Activated CD8-positive, alpha-beta memory T cell treated with anti-CD3 and anti-CD28 coated beads for 36 hours (primary cell): Measurements from ENCODE around the gene HES7. TPM values are rescaled to one million over a fixed set of nuclear protein-coding genes. Genes with fewer than 3 reads are reported as not detected.

Experiments used
- CTCF ChIA-PET: fragments of 350-600 bp; sonication (Branson Sonifier 250); formaldehyde crosslinking; loops from one replicate; lab custom pipeline; 2021; ENCODE audit warnings: antibody characterized with exemption; lab: Charles Lee
- POLR2A ChIA-PET: fragments of 350-600 bp; sonication (Branson Sonifier 250); formaldehyde crosslinking; loops from one replicate; lab custom pipeline; 2021; ENCODE audit warnings: antibody characterized with exemption; lab: Charles Lee
- total RNA-seq, 2 experiments: library from RNA; stranded (reverse); gene quantifications; one replicate each; pipeline ENCODE4 v1.2.3, GENCODE V29; 2021

HES7 gene
- total RNA-seq, 2 experiments from 2014 or later, result 2.9 to 3.1 TPM

- ChIA-PET CTCF (interaction anchor here (1.3 to 4.9 kb wide), 9 partner anchors 9 to 132 kb away, joined by 3 to 28 read pairs (median 8); partner anchors contain the start of gene ALOXE3), POLR2A (interaction anchor here (2.4 kb wide), 1 partner anchor 14 kb away, joined by 14 read pairs; no protein-coding TSS in a partner anchor)
Measured at GRCh38 chr17:8159032-8159400, 35.1 kb upstream of the HES7 start.

- ChIA-PET POLR2A (interaction anchor here (0.7 to 2.4 kb wide), 2 partner anchors 15 to 33 kb away, joined by 3 to 14 read pairs; no protein-coding TSS in a partner anchor), CTCF (interaction anchor here (0.9 to 4.9 kb wide), 11 partner anchors 8 to 133 kb away, joined by 3 to 28 read pairs (median 6); partner anchors contain the start of gene ALOXE3)
Measured at GRCh38 chr17:8158267-8159031, 34.5 kb upstream of the HES7 start.

- ChIA-PET POLR2A (interaction anchor here (0.5 to 4.1 kb wide), 9 partner anchors 8 to 92 kb away, joined by 3 to 31 read pairs (median 4); partner anchors contain the start of genes CTC1 and HES7), CTCF (interaction anchor here (0.6 to 4.9 kb wide), 9 partner anchors 8 to 66 kb away, joined by 3 to 27 read pairs (median 5); partner anchors contain the start of gene ALOXE3)
Measured at GRCh38 chr17:8156246-8156992, 32.5 kb upstream of the HES7 start.

GRCh38 chr17:8155996-8156245, 32.0 kb upstream of the HES7 start:
- ChIA-PET CTCF (interaction anchor here (0.6 to 4.9 kb wide), 7 partner anchors 8 to 63 kb away, joined by 3 to 27 read pairs (median 5); partner anchors contain the start of gene ALOXE3), POLR2A (interaction anchor here (0.5 to 4.1 kb wide), 6 partner anchors 8 to 65 kb away, joined by 3 to 31 read pairs (median 4); partner anchors contain the start of gene HES7)

- CTCF ChIA-PET, result interaction anchor here (0.6 to 4.9 kb wide), 7 partner anchors 9 to 62 kb away, joined by 3 to 27 read pairs (median 6); partner anchors contain the start of gene ALOXE3
- POLR2A ChIA-PET, result interaction anchor here (1.2 to 4.1 kb wide), 5 partner anchors 9 to 36 kb away, joined by 3 to 31 read pairs (median 4); partner anchors contain the start of gene HES7
Measured at GRCh38 chr17:8155231-8155995, 31.5 kb upstream of the HES7 start.

GRCh38 chr17:8154608-8155155, 30.8 kb upstream of the HES7 start:
- POLR2A ChIA-PET, result interaction anchor here (0.6 to 4.1 kb wide), 2 partner anchors 19 to 893 kb away, joined by 6 to 31 read pairs; no protein-coding TSS in a partner anchor
- CTCF ChIA-PET, result interaction anchor here (1.3 to 3.3 kb wide), 7 partner anchors 9 to 61 kb away, joined by 3 to 17 read pairs (median 5); no protein-coding TSS in a partner anchor

- ChIA-PET CTCF (interaction anchor here (0.5 to 3.3 kb wide), 7 partner anchors 9 to 34 kb away, joined by 3 to 17 read pairs (median 5); no protein-coding TSS in a partner anchor), POLR2A (interaction anchor here (0.6 to 4.1 kb wide), 5 partner anchors 9 to 892 kb away, joined by 3 to 31 read pairs (median 6); no protein-coding TSS in a partner anchor)
Measured at GRCh38 chr17:8153957-8154607, 30.2 kb upstream of the HES7 start.

- POLR2A ChIA-PET, result interaction anchor here (0.6 to 4.1 kb wide), 5 partner anchors 8 to 30 kb away, joined by 3 to 31 read pairs (median 6); partner anchors contain the start of gene HES7
Measured at GRCh38 chr17:8153525-8153956, 29.6 kb upstream of the HES7 start.

GRCh38 chr17:8153031-8153451, 29.1 kb upstream of the HES7 start:
- POLR2A ChIA-PET, result interaction anchor here (1.3 to 2.4 kb wide), 5 partner anchors 11 to 33 kb away, joined by 3 to 11 read pairs (median 6); partner anchors contain the start of gene HES7

More at GRCh38 chr17:8153525-8153956, 29.6 kb upstream of the HES7 start:
- CTCF ChIA-PET, result interaction anchor here (0.5 to 3.3 kb wide), 7 partner anchors 10 to 34 kb away, joined by 3 to 17 read pairs (median 5); no protein-coding TSS in a partner anchor

GRCh38 chr17:8152112-8152775, 28.3 kb upstream of the HES7 start, which contains the start of gene PER1:
Gene PER1, minus strand, starts transcription at chr17:8152404. Its CDS starts 1,698 bp downstream, at chr17:8150706.
- ChIA-PET POLR2A (interaction anchor here (0.8 to 2.4 kb wide), 7 partner anchors 12 to 36 kb away, joined by 3 to 11 read pairs (median 5); partner anchors contain the start of gene HES7), CTCF (interaction anchor here (1.0 to 3.3 kb wide), 4 partner anchors 14 to 73 kb away, joined by 3 to 17 read pairs (median 4); no protein-coding TSS in a partner anchor)

More at GRCh38 chr17:8153031-8153451, 29.1 kb upstream of the HES7 start:
- CTCF ChIA-PET, result interaction anchor here (1.3 to 3.3 kb wide), 5 partner anchors 14 to 73 kb away, joined by 3 to 17 read pairs (median 5); no protein-coding TSS in a partner anchor

- ChIA-PET POLR2A (interaction anchor here (0.8 to 2.4 kb wide), 7 partner anchors 12 to 36 kb away, joined by 3 to 11 read pairs (median 6); partner anchors contain the start of gene HES7), CTCF (interaction anchor here (1.0 to 3.3 kb wide), 8 partner anchors 11 to 72 kb away, joined by 3 to 17 read pairs (median 4); no protein-coding TSS in a partner anchor)
Measured at GRCh38 chr17:8151641-8152111, 27.8 kb upstream of the HES7 start.

- POLR2A ChIA-PET, result interaction anchor here (0.8 to 1.7 kb wide), 4 partner anchors 12 to 32 kb away, joined by 4 to 9 read pairs (median 5); no protein-coding TSS in a partner anchor
- CTCF ChIA-PET, result interaction anchor here (1.0 to 2.8 kb wide), 7 partner anchors 10 to 77 kb away, joined by 3 to 16 read pairs (median 3); no protein-coding TSS in a partner anchor
Measured at GRCh38 chr17:8151120-8151640, 27.3 kb upstream of the HES7 start.

GRCh38 chr17:8150194-8151119, 26.6 kb upstream of the HES7 start:
- ChIA-PET POLR2A (interaction anchor here (0.8 to 1.7 kb wide), 4 partner anchors 11 to 31 kb away, joined by 4 to 9 read pairs (median 5); no protein-coding TSS in a partner anchor), CTCF (interaction anchor here (0.7 to 2.8 kb wide), 9 partner anchors 9 to 76 kb away, joined by 3 to 16 read pairs (median 3); no protein-coding TSS in a partner anchor)
